Breast epithelium (tissue), 3 donors: ENCODE results near the gene SP140.

Experiments
- POLR2AphosphoS5 ChIP-seq, 3 donors: sonication (generic); formaldehyde crosslinking; IDR thresholded peaks; one replicate each; pipeline ENCODE4 v1.6.1; 2017; ENCODE audit warnings: antibody characterized with exemption in 3 of 3
- TF ChIP-seq, protein P1 (sequence below), 3 donors: fragments of 450-650 bp; IDR thresholded peaks; one replicate each; pipeline ENCODE4 v1.5.1; 2016 to 2017; ENCODE audit warnings: antibody characterized with exemption in 3 of 3, mild to moderate bottlenecking in 3 of 3, moderate library complexity in 3 of 3

DNA sequence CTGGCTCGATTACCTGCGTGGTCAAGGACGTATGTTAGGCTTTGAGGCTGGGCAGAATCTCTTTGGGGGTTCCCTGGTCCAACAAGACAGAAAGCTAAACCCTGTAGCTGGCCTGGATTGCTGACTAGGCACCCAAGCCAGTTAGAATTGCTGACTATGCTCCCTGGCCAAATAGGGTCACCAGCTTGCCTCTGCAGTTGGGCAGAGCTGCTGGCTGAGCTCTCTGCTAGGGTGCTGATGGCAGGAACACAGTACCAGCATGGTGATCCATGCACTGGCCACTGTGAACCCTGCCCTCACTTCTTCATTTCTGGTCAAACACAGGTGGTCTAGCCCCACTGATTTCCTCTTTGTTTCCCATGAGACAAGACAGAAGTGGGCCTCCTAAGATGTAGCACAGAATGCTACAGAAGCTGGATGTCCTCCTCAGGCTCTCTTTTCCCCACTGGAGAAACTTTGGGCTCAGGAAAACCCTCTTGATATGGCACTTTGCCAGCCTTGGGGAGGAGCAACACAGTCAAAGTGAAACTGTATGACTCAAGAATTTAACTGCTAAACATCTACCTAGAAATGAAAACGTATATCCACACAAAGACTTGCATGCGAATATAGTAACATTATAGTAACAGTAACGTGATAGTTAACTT is 122.2 kb downstream of the SP140 start:
- TF ChIP-seq, protein P1, sequence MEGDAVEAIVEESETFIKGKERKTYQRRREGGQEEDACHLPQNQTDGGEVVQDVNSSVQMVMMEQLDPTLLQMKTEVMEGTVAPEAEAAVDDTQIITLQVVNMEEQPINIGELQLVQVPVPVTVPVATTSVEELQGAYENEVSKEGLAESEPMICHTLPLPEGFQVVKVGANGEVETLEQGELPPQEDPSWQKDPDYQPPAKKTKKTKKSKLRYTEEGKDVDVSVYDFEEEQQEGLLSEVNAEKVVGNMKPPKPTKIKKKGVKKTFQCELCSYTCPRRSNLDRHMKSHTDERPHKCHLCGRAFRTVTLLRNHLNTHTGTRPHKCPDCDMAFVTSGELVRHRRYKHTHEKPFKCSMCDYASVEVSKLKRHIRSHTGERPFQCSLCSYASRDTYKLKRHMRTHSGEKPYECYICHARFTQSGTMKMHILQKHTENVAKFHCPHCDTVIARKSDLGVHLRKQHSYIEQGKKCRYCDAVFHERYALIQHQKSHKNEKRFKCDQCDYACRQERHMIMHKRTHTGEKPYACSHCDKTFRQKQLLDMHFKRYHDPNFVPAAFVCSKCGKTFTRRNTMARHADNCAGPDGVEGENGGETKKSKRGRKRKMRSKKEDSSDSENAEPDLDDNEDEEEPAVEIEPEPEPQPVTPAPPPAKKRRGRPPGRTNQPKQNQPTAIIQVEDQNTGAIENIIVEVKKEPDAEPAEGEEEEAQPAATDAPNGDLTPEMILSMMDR (IDR thresholded peaks at IDR 0.05) = no peak
- TF ChIP-seq POLR2AphosphoS5 (IDR thresholded peaks at IDR 0.05) = no peak
